Middle frontal gyrus (tissue), 1 donor: Measurements from ENCODE around the gene GPR137B.

Experiments
- DNase-seq: peaks from one replicate; pipeline ENCODE4 v3.0.0-alpha.2; 2015; ENCODE audit warnings: low spot score; ENCODE audit errors: extremely low spot score

Gene GPR137B

GRCh38 chr1:236114076-236114747 is 28.1 kb upstream of the GPR137B start:
- no peak for DNase-seq

GRCh38 chr1:236117710-236118109 is 24.6 kb upstream of the GPR137B start:
- no peak for DNase-seq

- DNase-seq: no peak
Measured at GRCh38 chr1:236119943-236120484, 22.3 kb upstream of the GPR137B start.

GRCh38 chr1:236120721-236121153 is 21.6 kb upstream of the GPR137B start:
- DNase-seq: no peak

GRCh38 chr1:236122176-236122575 is 20.2 kb upstream of the GPR137B start:
- no peak for DNase-seq

GRCh38 chr1:236123563-236123962 is 18.8 kb upstream of the GPR137B start:
- no peak for DNase-seq

GRCh38 chr1:236124965-236125364 is 17.4 kb upstream of the GPR137B start:
- no peak for DNase-seq

- no peak for DNase-seq
Measured at GRCh38 chr1:236127045-236127444, 15.3 kb upstream of the GPR137B start.

- no peak for DNase-seq
Measured at GRCh38 chr1:236128646-236129178, 13.6 kb upstream of the GPR137B start.

- DNase-seq: no peak
Measured at GRCh38 chr1:236129306-236129705, 13.0 kb upstream of the GPR137B start.

GRCh38 chr1:236130372-236130771 is 12.0 kb upstream of the GPR137B start:
- DNase-seq: no peak

- DNase-seq: no peak
Measured at GRCh38 chr1:236131916-236132315, 10.4 kb upstream of the GPR137B start.

- DNase-seq: no peak
Measured at GRCh38 chr1:236132420-236133046, 9.8 kb upstream of the GPR137B start.

- no peak for DNase-seq
Measured at GRCh38 chr1:236133339-236133738, 9.0 kb upstream of the GPR137B start.

- no peak for DNase-seq
Measured at GRCh38 chr1:236133802-236134201, 8.5 kb upstream of the GPR137B start.

- no peak for DNase-seq
Measured at GRCh38 chr1:236137285-236137852, 5.0 kb upstream of the GPR137B start.

GRCh38 chr1:236139495-236139894 is 2.8 kb upstream of the GPR137B start:
- DNase-seq: no peak

GRCh38 chr1:236140705-236141446 is 1.5 kb upstream of the GPR137B start:
- DNase-seq: no peak

GRCh38 chr1:236141447-236142252 is 689 bp upstream of the GPR137B start:
- DNase-seq: no peak

GRCh38 chr1:236143104-236143948 is 987 bp downstream of the GPR137B start:
- no peak for DNase-seq
